UCSD-AML1 (cell line): Measurements from ENCODE around the gene L3MBTL2.
"Not testable (repeated sequence)": the region's sequence is repeated elsewhere in the genome, so short reads cannot be mapped to it uniquely, and the experiment has no call there.

Experiments used
- DNase-seq: peaks from one replicate; lab custom pipeline; 2025; ENCODE audit not compliant: unreplicated experiment; lab: John Stamatoyannopoulos, UW

The L3MBTL2 gene

DNA sequence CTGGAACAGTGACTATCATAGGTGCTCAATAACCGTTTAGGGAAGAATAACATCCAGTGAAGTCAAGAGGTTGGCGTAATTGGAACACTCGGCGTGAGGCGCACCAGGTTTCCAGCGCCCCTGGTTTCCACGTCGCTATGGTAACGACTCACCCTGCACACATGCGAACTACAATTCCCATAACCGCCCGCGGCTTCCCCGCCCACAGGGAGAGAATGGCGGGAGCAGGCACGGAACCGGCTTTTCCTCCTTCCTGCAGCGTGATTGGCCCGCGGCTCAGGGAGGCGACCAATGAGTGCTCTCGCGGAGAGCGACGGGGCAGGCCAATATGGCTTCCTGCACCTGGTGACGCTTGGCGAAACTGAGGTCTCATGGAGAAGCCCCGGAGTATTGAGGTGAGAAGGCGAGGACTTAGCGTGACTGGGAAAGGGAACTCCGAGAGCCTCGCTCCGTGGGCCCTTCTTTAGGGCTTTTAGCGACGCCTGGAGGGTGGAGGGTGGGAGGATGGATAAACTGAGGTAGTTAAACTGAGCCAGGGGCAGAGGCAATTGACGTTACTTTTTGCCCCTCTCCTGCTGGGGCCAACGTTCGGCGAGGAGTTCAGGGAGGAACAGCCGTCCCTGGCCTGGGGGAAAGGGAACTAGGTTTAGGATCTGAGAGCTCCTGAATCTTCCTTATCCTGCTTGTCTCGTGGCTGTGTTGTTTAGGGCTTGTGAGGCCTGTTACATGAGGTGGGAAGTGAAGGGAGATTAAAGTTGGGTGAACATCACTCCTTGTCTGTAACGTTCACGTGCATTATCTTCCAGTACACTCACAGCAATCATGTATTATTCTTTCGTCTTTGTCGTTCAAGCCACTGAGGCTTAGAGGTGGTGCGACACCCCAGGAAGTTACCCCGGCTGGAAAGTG is at the start of gene L3MBTL2:
L3MBTL2 (plus strand) TSS at position 321 of the 909 bp plus-strand sequence; CDS start at position 372, 51 bp downstream.
- DNase-seq: peak; percentile 94

DNA sequence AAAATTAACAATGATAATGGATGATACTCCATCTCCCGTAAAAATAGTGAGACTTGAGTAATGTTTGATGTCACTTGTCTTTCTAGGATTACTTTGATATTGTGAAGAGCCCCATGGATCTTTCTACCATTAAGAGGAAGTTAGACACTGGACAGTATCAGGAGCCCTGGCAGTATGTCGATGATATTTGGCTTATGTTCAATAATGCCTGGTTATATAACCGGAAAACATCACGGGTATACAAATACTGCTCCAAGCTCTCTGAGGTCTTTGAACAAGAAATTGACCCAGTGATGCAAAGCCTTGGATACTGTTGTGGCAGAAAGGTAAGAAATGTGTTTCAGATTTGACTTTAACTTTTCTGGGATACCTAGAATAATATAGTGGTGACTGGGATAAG is 48.0 kb upstream of the L3MBTL2 start:
- no peak for DNase-seq

DNA sequence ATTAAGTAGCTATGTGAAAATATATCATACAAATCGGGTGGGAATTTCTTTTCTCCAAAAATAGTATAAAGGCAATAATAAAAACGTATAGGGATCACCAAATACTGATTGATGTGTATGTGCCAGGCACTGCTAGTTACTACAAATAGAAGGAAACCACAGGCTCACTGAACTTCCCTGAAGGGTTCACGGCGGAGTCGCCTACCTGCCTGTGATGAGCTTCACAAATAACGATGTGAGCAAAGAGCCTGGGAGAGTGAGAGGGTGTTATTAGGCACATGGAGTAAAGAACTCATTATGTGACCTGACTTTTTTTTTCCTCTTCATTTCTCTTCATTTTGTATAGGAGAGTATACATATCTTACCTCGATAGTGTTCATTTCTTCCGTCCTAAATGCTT is 36.0 kb upstream of the L3MBTL2 start:
- DNase-seq: no peak

DNA sequence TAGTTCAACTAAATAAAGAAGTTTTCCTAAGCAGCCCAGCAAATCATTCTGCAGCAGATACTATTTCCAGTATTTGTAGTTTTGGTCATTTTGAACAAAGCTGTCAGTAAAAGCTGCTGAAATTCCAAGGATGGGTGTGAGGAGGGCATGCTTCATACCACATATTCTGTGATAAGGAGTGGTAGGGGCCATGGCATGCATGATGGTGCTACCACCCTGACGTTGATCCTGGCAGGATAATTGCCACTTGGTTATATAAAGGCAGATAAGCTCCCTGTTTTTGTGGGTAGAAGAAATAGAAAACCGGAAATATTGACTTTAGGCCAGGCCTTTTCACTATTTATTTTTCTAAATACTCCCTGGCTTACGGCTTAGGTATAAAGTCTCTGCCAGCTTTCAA is 33.1 kb upstream of the L3MBTL2 start:
- no peak for DNase-seq

DNA sequence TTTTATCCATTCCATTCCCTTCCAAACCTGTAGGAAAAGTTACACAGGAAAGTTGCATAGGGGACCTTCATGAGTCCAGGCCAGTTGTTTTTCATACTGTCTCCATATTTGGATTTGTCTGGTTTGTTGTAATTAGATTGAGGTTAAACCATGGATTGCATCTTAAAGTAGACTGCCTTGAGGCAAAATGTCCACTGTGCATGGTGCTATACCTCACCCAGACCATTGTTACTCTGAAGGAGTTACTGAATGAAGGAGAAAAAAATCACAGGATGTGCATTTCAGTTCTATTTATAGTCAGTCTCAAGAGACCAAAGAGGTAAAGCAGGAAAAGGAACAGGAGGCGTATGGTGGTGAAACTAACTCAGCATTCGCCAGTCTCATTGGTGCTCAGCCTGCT is 29.6 kb upstream of the L3MBTL2 start:
- no peak for DNase-seq

DNA sequence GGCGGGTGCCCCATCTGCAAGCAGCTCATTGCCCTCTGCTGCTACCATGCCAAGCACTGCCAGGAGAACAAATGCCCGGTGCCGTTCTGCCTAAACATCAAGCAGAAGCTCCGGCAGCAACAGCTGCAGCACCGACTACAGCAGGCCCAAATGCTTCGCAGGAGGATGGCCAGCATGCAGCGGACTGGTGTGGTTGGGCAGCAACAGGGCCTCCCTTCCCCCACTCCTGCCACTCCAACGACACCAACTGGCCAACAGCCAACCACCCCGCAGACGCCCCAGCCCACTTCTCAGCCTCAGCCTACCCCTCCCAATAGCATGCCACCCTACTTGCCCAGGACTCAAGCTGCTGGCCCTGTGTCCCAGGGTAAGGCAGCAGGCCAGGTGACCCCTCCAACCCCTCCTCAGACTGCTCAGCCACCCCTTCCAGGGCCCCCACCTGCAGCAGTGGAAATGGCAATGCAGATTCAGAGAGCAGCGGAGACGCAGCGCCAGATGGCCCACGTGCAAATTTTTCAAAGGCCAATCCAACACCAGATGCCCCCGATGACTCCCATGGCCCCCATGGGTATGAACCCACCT is 28.0 kb upstream of the L3MBTL2 start:
- DNase-seq: no peak

DNA sequence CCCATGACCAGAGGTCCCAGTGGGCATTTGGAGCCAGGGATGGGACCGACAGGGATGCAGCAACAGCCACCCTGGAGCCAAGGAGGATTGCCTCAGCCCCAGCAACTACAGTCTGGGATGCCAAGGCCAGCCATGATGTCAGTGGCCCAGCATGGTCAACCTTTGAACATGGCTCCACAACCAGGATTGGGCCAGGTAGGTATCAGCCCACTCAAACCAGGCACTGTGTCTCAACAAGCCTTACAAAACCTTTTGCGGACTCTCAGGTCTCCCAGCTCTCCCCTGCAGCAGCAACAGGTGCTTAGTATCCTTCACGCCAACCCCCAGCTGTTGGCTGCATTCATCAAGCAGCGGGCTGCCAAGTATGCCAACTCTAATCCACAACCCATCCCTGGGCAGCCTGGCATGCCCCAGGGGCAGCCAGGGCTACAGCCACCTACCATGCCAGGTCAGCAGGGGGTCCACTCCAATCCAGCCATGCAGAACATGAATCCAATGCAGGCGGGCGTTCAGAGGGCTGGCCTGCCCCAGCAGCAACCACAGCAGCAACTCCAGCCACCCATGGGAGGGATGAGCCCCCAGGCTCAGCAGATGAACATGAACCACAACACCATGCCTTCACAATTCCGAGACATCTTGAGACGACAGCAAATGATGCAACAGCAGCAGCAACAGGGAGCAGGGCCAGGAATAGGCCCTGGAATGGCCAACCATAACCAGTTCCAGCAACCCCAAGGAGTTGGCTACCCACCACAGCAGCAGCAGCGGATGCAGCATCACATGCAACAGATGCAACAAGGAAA is 27.3 kb upstream of the L3MBTL2 start:
- no peak for DNase-seq

DNA sequence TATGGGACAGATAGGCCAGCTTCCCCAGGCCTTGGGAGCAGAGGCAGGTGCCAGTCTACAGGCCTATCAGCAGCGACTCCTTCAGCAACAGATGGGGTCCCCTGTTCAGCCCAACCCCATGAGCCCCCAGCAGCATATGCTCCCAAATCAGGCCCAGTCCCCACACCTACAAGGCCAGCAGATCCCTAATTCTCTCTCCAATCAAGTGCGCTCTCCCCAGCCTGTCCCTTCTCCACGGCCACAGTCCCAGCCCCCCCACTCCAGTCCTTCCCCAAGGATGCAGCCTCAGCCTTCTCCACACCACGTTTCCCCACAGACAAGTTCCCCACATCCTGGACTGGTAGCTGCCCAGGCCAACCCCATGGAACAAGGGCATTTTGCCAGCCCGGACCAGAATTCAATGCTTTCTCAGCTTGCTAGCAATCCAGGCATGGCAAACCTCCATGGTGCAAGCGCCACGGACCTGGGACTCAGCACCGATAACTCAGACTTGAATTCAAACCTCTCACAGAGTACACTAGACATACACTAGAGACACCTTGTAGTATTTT is 26.6 kb upstream of the L3MBTL2 start:
- no peak for DNase-seq

DNA sequence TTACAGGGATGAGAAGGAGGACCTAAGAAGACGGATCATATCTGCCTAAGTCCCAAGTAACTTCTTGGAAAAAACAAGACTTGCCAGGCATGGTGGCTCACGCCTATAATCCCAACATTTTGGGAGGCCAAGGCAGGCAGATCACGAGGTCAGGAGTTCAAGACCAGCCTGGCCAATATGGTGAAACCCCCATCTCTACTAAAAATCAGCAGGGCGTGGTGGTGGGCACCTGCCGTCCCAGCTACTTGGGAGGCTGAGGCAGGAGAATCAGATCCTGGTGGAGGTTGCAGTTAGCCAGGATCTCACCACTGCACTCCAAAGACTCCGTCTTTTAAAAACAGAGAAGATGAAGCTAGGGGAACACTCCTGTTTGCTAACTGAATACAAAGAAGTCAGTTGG is 24.8 kb upstream of the L3MBTL2 start:
- DNase-seq: not testable (repeated sequence)

DNA sequence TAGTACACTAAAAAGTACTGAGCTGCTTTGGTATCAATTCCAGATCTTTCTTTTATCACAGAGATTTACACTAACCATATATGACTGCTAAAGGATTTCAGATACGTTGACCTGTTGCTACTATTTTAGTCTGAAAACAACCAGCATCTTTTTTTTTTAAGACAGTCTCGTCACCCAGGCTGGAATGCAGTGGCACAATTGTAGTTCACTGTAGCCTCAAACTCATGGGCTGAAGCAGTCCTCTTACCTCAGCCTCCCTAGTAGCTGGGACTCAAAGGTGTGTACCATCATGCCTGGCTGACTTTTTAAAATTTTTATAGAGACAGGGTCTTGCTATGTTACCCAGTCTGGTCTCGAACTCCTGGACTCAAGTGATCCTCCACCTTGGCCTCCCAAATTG is 24.2 kb upstream of the L3MBTL2 start:
- no peak for DNase-seq

DNA sequence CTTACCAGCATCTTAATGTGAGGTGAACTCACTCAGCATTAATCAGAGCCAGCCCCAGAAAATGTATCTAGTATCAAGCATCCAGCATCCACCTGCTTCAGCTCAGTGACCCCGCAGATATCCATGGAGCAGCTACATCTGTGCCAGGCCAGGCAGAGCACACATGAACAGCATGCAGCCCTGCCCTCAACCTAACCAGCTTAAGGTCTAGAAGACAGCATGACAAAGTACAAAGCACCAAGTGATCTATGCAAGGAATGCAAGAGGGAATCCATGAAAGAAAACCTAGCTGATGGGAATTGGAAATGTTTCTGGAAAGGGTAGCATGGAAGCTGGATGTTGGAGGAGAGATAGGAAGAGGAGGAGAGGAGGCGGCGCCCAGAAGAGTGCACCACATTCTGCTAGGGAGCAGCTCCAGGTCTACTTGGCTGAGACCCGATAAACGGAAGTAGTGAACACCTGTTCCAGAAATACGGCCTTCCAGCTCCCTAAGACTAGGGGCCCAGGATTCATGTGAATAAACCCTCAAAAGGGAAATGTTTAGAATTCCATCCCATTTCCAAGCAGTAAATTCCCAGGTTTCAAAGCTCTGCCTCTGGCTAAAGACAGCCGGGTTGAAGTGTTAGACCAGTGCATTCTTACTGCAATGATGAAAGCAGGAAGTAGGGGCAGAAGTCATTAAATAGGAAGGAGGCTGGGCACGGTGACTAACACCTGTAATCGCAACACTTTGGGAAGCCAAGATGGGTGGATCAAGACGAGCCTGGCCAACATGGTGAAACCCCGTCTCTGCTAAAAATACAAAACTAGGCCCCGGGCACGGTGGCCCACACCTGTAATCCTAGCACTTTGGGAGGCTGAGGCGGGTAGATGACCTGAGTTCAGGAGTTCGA is 23.5 kb upstream of the L3MBTL2 start:
- peak; percentile 43 for DNase-seq

DNA sequence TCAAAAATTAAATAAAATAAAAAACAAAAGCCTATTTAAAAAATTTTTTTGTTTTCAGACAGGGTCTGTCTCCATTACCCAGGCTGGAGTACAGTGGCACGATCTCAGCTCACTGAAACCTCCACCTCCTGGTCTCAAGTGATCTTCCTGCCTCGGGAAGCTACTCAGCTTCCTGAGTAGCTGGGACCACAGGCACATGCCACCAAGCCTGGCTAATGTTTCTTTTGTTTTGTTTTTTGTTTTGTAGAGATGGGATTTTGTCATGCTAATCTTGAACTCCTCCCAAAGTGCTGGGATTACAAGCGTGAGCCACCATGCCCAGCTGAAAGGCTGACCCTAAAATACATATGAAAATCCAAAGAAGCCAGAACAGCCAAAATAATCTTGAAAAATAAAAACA is 20.4 kb upstream of the L3MBTL2 start:
- DNase-seq: no peak

DNA sequence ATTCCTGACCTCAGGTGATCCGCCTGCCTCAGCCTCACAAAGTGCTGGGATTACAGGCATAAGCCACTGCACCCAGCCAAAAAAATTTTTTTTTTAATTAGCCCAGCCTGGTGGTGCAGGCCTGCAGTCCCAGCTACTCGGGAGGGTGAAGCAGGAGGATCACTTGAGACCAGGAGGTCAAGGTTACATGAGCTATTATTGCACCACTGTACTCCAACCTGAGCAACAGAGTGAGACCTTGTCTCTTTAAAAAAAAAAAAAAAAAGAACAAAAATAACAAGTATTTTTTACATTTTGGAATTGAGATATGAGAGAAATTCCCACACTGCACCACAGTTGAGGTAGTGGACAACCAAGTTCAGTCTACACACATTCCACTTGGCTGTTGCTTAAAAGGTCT is 13.6 kb upstream of the L3MBTL2 start:
- no peak for DNase-seq

DNA sequence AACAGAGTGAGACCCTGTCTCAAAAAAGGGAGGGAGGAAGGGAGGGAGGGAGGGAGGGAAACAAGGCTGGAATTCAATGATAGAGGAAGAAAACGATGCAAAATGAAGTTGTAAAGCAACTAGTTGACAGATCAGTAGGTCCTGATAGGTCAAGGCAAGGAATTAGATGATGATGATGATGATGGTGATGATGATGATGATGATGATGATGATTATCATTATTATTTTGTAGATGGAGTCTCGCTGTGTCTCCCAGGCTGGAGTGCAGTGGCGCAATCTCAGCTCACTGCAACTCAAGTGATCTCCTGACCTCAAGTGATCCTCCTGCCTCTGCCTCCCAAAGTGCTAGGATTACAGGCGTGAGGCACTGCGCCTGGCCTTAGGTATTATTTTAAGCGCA is 11.3 kb upstream of the L3MBTL2 start:
- no peak for DNase-seq

DNA sequence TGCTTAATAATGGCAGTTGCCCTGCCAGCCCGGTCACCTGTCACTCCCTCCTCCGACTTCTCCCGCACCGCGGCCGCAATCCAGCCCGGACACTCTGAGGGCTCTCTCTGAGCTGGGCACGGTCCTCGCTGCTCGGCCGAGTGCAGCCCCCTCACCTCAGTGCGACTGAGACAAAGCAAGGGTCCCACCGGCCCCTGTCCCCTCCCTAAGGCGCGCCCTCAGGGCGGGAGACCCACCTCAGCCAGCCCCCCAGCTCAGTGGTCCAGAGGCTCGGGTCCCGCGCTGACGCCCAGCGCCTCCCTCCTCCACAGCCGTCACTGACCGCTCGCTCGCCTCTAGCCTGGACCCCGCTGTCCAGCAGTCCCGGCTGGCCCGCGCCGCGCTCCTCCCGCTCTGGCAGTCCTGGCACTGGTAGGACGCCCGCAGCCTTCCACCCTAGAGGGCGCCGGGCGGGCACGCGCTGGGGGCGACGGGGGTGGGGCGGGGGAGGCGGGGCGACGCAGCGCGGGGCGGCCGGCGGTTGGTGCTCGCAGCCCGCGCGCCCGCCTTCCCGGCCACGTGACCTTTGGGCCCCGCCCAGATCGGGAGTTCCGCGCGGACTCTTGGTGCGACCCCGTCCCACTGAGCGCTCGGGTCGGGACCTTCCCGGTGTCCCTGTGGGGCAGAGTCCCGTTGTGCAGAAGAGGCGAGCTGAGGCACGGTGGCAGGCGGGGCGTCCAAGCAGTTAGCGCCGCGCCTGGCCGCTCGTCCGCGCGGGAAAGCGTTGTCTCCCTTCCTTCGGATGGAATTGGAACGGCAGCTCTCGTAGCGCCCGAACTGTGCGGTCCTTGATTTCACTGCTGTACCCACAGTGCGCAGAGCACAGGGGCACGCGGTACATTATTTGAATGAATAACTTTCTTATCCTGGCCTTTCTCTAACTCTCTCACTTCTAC is 7.8 kb upstream of the L3MBTL2 start:
- peak; percentile 84 for DNase-seq

DNA sequence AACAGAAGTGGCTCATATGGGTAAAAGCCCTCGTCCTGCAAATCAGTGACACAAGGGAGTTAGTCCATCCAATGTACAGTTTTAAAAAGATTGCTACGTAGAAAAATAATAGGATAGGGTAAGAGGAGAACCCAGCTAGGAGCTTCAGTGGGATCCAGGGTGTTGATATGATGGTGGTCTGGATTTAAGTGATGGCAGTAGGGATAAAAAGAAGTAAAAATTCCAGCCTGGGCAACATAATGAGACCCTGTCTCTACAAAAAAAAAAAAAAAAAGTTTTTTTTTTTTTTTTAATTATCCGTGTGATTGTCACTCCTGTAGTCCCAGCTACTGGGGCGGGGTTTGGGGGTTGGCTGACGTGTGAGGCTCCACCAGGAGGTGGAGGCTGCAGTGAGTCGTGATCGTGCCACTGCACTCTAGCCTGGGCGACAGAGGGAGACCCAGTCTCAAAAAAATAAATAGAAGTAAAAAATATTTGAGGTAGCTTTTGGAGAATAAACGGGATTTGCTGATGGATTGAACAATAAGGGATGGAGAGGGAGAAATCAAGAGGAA is 7.0 kb upstream of the L3MBTL2 start:
- no peak for DNase-seq

DNA sequence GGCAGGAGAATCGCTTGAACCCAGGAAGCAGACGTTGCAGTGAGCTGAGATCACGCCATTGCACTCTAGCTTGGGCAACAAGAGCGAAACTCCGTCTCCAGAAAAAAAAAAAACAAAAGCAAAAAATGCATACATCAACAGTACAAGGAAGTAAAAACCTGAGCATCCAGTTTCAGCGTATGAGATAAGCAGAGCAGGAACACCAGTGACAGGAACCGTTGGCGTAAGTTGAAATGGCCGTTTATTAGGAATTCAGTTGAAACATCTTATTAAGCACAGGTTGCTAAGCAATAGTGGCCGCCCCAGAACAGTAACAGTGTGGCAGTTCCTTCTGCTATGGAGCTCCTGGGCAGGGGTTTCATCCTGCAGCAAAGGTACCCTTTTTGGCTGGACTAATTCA is 4.0 kb upstream of the L3MBTL2 start:
- DNase-seq: no peak

DNA sequence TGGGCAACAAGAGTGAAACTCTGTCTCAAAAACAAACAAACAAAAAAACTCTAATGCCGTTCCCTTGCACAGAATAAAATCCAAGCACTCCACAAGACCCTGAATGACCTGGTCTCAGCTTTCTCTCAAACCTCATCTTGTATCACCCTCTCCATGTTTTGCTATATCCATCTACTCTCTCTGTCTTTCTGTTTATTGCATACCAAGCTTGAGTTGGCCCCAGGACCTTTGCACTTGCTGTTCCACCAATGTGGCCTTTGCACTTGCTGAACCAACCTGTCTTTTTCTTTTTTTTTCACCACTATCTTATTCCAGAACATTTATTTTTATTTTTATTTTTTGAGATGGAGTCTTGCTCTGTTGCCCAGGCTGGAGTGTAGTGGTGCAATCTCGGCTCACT is 2.0 kb upstream of the L3MBTL2 start:
- no peak for DNase-seq

DNA sequence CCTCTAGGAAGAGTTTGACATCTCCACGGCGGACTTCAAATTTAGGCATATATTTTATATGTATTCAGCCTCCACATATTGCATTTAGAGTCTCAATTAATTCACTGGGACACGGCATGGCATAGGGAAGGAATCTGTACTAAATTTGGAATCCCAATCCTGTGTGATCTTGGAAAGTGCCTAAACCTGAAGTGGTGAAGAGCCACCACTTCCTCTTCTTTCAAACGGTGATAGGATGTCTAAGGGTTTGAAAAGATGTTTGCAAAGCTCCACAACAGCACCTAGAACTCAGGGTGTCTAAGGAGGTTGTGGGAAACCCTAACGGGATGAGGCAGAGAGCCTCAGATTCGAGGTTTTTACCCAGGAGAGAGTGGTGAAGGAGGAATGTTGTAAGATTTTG is 1.0 kb upstream of the L3MBTL2 start:
- DNase-seq: no peak
